Measurements from ENCODE around the gene COQ7. TPM values are rescaled to one million over a fixed set of nuclear protein-coding genes. Genes with fewer than 3 reads are reported as not detected.

COQ7 gene
- total RNA-seq, 1 donor from 2014 or later = 14.0 TPM

- no peak overlapping the region for H3K27ac ChIP-seq (ENCODE audit: low read depth, low read length)
- Mint-ChIP-seq H3K4me3 (ENCODE audit: unreplicated experiment) (no peak overlapping the region), H3K36me3 (ENCODE audit: low read depth, unreplicated experiment) (peaks cover 8% of the 10 kb centered on the region), H3K4me1 (ENCODE audit: low read depth, unreplicated experiment) (peaks cover 15% of the 10 kb centered on the region), H3K27me3 (ENCODE audit: low read depth, unreplicated experiment) (no peaks in the 10 kb centered on the region), H3K9me3 (ENCODE audit: unreplicated experiment) (peaks cover 6% of the 10 kb centered on the region), H3K27ac (ENCODE audit: unreplicated experiment) (no peak overlapping the region)
- peaks cover 11% of the 10 kb centered on the region for H3K4me1 ChIP-seq (ENCODE audit: insufficient read depth, low read length)
- no peaks in the 10 kb centered on the region for H3K9me3 ChIP-seq (ENCODE audit: insufficient read depth, low read depth, low read length)
- no peaks in the 10 kb centered on the region for H3K36me3 ChIP-seq (ENCODE audit: insufficient read depth, low read length)
- no peak overlapping the region for H2AFZ ChIP-seq (ENCODE audit: low read depth, low read length)
- no peak for TF ChIP-seq CTCF (IDR thresholded peaks at IDR 0.05; ENCODE audit: insufficient read depth, low read depth, low read length)
- no peak for TF ChIP-seq EZH2 (IDR thresholded peaks at IDR 0.05; ENCODE audit: insufficient read depth, low read length)
- no peak overlapping the region for H3K4me2 ChIP-seq (ENCODE audit: low read length)
- DNase-seq (ENCODE audit: low read depth) (no peak), FAIRE-seq (no peak)
- H3K9ac ChIP-seq (ENCODE audit: low read length) = no peak overlapping the region
- peaks cover 5% of the 10 kb centered on the region for H3K79me2 ChIP-seq (ENCODE audit: insufficient read depth, low read length)
- peaks cover 7% of the 10 kb centered on the region for H4K20me1 ChIP-seq (ENCODE audit: insufficient read depth, low read length)
- H3K4me3 ChIP-seq (ENCODE audit: insufficient read depth, low read depth, low read length) = no peak overlapping the region
- no peaks in the 10 kb centered on the region for H3K27me3 ChIP-seq (ENCODE audit: insufficient read depth, low read length)
Measured at GRCh38 chr16:19126300-19126699, 58.9 kb downstream of the COQ7 start.

GRCh38 chr16:19127205-19127604 lies 59.8 kb downstream of the COQ7 start:
- Mint-ChIP-seq H3K4me1 (ENCODE audit: low read depth, unreplicated experiment) (peaks cover 21% of the 10 kb centered on the region), H3K27me3 (ENCODE audit: low read depth, unreplicated experiment) (no peaks in the 10 kb centered on the region), H3K36me3 (ENCODE audit: low read depth, unreplicated experiment) (peaks cover 8% of the 10 kb centered on the region), H3K4me3 (ENCODE audit: unreplicated experiment) (no peak overlapping the region), H3K9me3 (ENCODE audit: unreplicated experiment) (peaks cover 6% of the 10 kb centered on the region), H3K27ac (ENCODE audit: unreplicated experiment) (peak overlapping the region; percentile 20)
- no peak for FAIRE-seq
- Histone ChIP-seq H3K27ac (ENCODE audit: low read depth, low read length) (no peak overlapping the region), H3K9ac (ENCODE audit: low read length) (no peak overlapping the region), H3K4me1 (ENCODE audit: insufficient read depth, low read length) (peaks cover 17% of the 10 kb centered on the region), H3K9me3 (ENCODE audit: insufficient read depth, low read depth, low read length) (no peaks in the 10 kb centered on the region), H3K27me3 (ENCODE audit: insufficient read depth, low read length) (no peaks in the 10 kb centered on the region), H3K4me2 (ENCODE audit: low read length) (no peak overlapping the region), H3K4me3 (ENCODE audit: insufficient read depth, low read depth, low read length) (no peak overlapping the region), H3K36me3 (ENCODE audit: insufficient read depth, low read length) (no peaks in the 10 kb centered on the region), H2AFZ (ENCODE audit: low read depth, low read length) (no peak overlapping the region), H3K79me2 (ENCODE audit: insufficient read depth, low read length) (no peaks in the 10 kb centered on the region), H4K20me1 (ENCODE audit: insufficient read depth, low read length) (no peaks in the 10 kb centered on the region)
- TF ChIP-seq CTCF (IDR thresholded peaks at IDR 0.05; ENCODE audit: insufficient read depth, low read depth, low read length) (no peak), EZH2 (IDR thresholded peaks at IDR 0.05; ENCODE audit: insufficient read depth, low read length) (no peak)
- no peak for DNase-seq (ENCODE audit: low read depth)

- H3K36me3 ChIP-seq (ENCODE audit: insufficient read depth, low read length) = no peaks in the 10 kb centered on the region
- H3K4me2 ChIP-seq (ENCODE audit: low read length) = no peak overlapping the region
- H3K27me3 ChIP-seq (ENCODE audit: insufficient read depth, low read length) = no peaks in the 10 kb centered on the region
- no peak overlapping the region for H3K4me3 ChIP-seq (ENCODE audit: insufficient read depth, low read depth, low read length)
- H3K9me3 Mint-ChIP-seq (ENCODE audit: unreplicated experiment) = peaks cover 6% of the 10 kb centered on the region
- no peak overlapping the region for H2AFZ ChIP-seq (ENCODE audit: low read depth, low read length)
- FAIRE-seq (no peak), DNase-seq (ENCODE audit: low read depth) (no peak)
- H3K4me3 Mint-ChIP-seq (ENCODE audit: unreplicated experiment) = no peak overlapping the region
- TF ChIP-seq EZH2 (IDR thresholded peaks at IDR 0.05; ENCODE audit: insufficient read depth, low read length) = no peak
- peaks cover 17% of the 10 kb centered on the region for H3K4me1 ChIP-seq (ENCODE audit: insufficient read depth, low read length)
- H3K36me3 Mint-ChIP-seq (ENCODE audit: low read depth, unreplicated experiment) = peaks cover 4% of the 10 kb centered on the region
- H3K9ac ChIP-seq (ENCODE audit: low read length) = no peak overlapping the region
- no peaks in the 10 kb centered on the region for H3K79me2 ChIP-seq (ENCODE audit: insufficient read depth, low read length)
- H3K9me3 ChIP-seq (ENCODE audit: insufficient read depth, low read depth, low read length) = no peaks in the 10 kb centered on the region
- no peaks in the 10 kb centered on the region for H3K27me3 Mint-ChIP-seq (ENCODE audit: low read depth, unreplicated experiment)
- no peaks in the 10 kb centered on the region for H4K20me1 ChIP-seq (ENCODE audit: insufficient read depth, low read length)
- H3K27ac ChIP-seq (ENCODE audit: low read depth, low read length) = no peak overlapping the region
- H3K4me1 Mint-ChIP-seq (ENCODE audit: low read depth, unreplicated experiment) = peaks cover 21% of the 10 kb centered on the region
- H3K27ac Mint-ChIP-seq (ENCODE audit: unreplicated experiment) = no peak overlapping the region
Measured at GRCh38 chr16:19127674-19128131, 60.3 kb downstream of the COQ7 start.
